ENCODE measurements around the gene PTPRN2.
"Not testable (repeated sequence)": the region's sequence is repeated elsewhere in the genome, so short reads cannot be mapped to it uniquely, and the experiment has no call there.

Gene PTPRN2

DNA sequence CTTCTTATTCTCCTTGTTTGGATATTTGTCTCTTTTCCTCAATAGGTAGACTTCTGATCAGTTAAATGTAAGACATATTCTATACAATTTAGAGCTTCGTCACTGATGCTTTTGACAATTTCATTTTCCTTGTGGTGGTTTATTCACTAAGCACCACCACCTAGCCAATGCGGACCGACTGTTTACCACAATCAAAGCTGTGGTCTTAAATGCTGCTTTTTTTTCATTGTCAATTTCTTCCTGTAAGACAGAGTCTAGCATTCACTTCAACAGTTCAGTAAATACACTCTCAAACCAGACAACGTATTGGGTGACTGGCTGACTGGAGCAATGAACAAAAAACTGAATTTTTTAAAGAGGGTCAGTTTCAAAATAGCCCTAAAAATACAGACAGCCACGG, 1011.8 kb downstream of the PTPRN2 start:
- no peak for DNase-seq

DNA sequence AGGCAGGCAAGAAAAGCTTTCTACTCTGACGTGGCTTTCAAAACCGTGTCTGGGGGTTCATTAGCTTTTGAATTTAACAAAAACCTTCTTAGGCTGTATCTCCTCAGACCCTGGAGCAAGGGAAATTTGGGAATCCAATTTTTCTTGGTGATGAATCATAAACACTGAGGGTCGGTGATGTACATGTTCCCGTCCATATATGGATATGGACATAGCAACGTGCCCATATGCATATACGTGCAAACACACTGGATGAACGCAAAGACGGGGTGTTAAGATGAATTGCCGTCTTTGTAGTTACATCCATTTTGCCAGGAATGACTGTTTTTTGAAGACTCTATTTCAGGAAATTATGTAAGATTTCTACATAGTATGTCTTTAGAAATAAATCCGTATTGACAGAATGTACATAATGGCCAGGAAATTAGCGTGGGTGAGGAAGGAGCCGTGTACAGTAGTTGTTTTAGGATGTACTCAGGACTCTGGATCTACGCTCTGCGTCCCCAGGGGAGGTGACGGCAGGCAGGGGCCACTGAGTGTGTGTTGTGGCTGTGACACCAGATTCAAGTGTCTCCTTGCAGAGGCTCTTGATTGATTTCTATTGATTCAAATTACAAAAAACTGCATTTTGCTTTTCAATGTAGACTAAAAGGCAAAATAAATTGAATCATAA, 1012.6 kb downstream of the PTPRN2 start:
- no peak for DNase-seq

DNA sequence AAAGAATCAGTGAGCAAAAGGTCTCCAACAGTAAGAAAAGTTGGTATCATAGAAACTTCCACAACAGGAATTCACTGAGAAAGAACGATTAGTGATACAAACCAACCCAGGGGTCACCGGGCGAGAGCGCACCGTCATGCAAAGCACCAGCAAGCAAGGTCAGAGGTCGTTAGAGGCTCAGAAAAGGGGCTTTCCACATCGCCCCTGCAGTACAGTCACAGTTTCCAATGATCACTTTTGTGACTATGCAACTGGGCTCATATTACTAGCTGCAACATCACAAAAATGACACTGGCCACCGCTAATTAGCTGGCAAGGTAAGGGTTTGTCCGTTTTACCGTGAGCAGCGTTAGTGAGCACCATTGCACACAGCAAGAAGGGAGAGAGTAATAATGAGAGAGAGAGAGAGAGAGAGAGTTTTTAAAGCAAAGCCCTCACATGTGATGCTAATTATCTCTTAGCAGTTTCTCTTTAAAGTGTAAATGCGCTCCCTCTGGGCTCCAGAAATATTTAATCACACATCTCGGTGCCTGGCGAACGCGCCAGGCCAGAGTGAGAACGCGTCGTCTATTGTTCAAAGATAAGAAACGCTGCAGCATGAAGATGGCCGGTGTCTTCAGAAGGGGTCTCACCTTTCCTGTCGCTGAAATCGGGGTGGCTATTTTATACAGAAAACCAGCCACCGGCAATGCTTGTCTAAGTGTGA, 1013.4 kb downstream of the PTPRN2 start:
- DNase-seq, result no peak

DNA sequence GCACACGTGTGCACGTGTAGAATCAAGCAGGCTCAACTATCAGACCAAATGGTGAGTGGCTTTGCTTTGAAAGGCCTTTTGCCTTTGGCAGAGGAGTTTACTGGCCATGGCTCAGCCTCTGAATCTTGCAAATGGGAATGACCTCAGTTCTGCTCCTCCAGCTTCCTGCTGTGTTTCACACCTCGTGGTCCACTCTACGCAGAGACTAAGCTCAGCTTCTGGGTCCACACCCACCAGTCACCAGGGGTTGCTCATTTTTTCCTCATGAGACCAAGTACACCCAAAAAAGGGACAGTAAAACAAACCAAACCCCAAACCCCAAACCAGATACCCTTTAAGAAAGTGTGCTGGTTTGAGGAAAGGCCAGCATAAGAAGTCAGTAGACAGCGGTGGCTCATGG, 1014.4 kb downstream of the PTPRN2 start:
- no peak for DNase-seq

DNA sequence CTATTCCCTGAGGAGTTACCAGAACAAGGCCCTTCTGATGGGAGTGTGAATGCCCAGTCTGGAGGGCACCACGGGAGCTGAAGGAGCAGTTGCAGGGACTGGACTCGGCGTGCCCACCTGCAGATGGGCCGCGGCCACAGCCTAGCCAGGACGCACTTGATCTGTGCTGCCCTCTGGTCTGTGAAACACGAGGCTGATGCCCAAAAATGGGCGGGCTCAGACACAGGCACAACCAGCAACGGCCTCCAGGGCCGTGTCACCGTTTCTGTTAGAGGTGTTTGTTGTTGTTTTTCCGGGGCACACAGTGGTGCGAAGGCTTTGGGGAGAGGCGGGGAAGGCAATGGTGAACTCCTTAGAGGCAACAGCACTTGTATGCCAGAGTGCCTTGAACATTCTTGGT, 1015.0 kb downstream of the PTPRN2 start:
- DNase-seq, result no peak

DNA sequence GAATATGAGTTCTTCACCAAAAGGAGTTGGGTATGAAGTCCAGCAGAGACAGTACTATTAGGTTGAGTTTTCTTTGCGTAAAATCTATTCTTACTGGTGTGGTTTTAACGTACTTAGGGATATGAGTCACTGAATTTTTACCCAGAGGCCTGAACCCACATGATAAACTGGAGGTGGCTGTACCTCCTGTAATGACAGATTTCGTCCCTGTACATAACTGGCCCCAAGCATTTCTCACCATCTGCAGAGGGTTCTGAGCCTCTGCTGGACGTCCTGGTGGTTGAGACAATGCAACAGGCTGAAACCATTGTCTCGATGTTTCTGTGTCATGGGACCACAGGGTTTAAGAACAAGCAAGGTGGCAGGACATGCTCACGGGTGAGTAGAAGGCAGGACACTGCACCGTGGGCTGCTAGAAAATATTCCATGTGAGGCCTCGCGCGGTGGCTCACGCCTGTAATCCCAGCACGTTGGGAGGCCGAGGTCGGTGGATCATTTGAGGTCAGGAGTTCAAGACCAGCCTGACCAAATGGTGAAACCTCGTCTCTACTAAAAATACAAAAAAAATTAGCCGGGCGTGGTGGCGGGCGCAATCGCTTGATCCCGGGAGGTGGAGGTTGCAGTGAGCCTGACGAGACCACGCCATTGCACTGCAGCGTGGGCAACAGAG, 1017.0 kb downstream of the PTPRN2 start:
- no peak for DNase-seq

DNA sequence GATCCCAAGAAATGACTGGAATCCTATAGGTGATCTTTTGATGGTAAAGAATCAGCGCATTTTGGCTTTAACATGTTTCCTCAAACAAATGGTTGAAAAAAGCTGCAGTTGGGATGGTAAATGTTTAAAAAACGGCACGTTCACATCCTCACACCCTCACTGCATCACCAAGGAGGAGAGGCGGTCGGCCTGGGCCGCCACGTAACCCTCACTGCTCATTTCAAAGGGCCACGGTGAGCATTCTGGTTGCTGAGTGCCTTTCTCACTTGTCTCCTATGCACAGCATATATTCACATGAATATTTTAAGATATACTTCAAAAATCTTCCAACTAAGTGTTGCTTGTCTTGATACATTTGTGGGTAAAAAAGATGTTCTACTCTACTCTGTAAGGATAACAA, 1017.7 kb downstream of the PTPRN2 start:
- DNase-seq, result no peak

DNA sequence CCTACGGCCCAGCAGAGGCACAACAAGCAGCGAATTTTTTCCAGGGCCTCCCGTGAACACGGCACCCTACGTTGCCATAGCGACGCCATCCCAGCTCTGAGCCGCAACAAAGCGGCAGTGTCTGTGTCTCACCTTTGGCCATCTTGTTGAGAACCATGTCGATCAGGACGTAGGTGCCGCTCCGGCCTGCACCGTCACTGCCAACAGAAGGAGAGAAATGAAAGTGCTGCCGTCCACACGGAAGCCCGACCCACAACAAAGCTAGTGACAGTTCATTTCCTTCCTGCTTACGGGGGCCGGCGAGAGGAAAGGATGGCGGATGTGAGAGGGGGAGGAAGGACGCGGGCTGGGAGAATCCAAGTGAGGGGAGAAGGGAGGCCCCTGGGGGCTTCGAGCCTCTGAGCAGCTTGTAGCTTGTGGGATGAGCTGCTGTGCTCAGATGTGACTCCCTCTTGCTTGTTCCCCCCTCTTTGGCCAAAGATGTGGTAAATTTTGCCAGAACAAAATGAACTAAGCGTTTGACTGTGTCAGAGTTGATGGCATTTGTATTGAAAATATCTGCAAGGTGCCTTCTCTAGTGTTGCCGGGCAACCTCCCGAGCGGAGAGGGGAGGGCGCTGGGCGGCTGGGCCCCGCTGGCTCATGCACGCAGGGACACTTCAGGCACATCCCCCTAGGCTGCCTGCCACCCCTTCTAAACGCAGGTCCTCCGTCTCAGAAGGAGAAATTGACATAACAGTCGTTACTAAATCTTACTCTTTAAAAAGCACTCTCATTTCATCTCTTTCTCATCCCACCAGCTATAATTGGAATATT, 1018.6 kb downstream of the PTPRN2 start:
- no peak for DNase-seq

DNA sequence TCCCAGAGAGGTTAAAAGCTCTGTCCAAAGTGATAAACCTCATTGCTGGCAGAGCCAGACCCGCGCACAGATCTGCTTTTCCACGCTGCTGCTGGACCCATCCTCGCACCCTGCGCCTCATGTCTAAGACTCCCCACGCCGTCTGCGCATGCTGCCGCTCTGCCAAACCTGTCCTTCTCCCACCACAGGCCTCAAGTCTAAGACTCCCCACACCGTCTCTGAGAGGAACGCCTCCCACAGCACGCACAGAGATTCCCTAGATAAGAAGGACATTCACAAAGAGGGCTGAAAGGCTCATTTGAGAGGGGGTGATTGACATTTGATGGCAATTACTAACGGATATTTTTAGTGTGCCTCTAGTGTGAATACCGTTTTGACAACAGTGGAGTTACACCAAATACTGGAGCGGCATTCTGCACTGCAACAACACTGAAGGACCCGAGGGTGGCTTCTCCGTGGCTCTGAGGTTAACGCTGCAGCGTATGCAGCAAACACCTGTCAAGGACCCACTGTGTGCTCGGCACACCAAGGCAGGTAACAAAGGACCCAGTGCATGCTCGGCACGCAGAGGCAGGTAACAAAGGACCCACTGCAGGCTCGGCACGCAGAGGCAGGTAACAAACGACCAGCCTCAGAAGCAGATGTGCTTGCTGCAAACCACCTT, 1019.4 kb downstream of the PTPRN2 start:
- no peak for DNase-seq

DNA sequence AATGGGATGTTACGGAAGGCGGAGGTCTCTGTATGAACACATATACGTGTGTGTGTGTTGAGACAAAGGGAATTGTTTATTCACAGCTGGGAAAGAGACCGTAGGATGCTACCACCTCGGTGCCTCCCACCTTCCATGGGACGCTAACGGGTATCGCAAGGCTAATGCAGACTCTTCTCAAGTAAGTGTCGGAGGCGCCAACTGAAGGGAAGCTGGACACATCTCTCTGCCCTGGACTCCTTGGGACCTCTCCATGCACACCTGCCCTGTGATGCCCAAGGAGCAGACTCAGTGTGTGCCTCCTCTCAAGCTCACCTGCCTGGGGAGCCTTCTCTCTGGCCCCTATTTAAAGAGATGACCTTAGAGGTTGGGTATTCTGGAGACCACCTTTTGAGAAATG, 1020.0 kb downstream of the PTPRN2 start:
- DNase-seq, result no peak

DNA sequence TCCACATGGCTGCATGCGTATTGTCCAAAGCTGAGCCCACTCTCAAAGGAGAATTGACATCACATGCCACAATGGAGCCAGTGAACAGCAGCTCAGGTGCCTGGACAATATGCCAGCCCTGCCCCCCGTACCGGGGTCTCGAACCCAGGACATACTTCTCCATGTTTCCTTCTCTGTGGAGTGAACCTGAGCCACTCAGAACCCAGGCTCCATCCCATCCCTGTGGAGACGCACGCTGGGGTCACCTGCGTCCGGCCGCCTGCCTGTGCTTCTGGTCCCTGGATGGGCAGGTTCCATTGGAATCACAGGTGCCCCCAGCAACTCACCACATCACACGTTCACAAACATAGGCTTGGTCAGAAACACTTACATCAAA, 1021.0 kb downstream of the PTPRN2 start:
- DNase-seq, result no peak

DNA sequence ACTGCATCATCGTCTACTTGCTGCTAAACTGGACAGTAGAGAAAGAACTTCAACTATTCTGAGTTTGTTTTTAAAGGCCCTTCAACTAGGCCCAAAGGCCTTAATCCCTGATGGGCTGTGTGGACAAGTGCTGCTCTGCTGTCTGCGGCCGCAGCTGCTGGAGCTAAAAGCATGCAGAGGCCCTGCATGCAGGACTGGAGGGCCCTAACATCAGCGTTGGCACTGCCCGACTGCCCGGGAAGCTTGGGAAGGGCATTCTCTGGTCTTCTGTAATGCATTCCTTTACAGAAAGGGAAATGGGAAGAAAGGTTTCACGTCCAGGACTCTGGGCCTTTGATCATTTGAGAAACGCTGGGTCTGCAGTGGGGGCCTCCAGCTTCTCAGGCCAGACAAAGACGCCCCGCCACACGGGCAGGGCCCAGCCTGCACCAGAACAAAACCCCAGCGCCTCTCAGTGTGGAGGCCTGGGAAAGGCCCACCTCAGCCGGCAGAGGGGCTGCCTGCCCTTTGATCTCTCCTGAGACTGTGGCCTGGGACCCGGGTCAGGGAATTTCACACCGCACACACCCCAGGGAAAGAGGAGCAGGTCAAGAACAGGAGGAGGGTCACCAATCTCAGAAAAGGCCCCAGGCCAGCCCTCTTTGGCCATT, 1021.5 kb downstream of the PTPRN2 start:
- DNase-seq, result no peak

DNA sequence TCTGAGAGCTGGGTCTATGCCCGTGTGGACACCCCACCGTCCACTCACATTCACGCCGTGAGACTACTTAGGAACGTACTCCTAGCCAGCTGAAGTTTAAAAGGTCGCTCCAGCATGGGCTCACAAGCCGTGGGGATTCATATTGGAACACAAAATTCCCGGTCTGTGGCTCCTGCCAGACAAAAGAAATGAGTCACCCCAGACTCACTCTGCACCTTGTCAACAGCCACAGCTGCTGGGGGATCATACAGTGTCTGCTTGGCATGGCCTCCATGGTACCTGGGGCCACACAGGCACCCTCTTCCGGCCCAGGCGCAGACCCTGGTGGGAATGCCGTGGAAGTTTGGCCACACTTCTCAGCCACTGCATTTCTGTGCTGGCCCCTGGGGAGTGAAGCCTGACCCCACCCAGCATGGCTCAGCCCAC, 1022.4 kb downstream of the PTPRN2 start:
- no peak for DNase-seq

DNA sequence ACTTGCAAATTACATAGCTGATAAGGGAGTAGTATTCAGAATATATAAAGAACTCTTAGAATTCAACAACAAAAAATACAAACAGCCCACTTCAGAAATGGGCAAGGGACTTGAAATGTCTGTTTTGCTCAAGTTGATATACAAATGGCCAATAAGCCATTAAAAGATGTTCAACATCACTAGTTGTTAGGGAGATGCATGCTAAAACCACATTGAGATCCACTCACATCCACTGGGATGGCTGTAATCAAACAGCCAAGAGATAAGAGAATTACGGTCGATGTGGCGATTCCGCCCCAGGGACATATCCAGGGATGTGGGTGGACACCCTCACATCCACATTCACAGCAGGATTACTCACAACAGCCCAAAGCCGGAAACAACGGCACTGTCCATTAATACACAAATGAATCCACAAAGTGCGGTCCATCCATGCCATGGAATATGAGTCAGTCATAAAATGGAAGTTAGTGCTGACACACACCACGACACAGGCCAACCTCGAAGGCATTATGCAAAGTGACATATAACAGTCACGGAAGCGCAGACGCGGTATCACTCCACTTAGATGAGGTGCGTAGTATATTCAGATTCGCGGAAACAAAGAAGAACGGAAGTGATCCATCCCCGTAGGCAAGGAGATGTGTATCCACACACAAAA, 1023.0 kb downstream of the PTPRN2 start:
- DNase-seq, result no peak

DNA sequence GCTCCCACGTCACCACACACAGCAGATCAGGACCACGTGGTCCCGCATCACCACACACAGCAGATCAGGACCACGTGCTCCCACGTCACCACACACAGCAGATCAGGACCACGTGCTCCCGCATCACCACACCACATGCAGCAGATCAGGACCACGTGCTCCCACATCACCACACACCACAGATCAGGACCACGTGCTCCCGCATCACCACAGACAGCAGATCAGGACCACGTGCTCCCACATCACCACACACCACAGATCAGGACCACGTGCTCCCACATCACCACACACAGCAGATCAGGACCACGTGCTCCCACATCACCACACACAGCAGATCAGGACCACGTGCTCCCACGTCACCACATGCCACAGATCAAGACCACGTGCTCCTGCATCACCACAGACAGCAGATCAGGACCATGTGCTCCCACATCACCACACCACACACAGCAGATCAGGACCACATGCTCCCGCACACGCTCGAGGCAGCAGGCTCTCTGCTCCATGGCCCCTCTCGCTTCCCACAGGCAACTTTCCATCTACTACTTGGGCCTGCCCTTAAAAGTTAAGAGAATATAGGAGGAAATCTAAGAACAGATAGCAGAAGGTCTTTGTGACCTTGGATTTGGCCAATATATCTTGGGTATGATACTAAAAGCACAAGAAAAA, 1024.0 kb downstream of the PTPRN2 start:
- DNase-seq, result not testable (repeated sequence)

DNA sequence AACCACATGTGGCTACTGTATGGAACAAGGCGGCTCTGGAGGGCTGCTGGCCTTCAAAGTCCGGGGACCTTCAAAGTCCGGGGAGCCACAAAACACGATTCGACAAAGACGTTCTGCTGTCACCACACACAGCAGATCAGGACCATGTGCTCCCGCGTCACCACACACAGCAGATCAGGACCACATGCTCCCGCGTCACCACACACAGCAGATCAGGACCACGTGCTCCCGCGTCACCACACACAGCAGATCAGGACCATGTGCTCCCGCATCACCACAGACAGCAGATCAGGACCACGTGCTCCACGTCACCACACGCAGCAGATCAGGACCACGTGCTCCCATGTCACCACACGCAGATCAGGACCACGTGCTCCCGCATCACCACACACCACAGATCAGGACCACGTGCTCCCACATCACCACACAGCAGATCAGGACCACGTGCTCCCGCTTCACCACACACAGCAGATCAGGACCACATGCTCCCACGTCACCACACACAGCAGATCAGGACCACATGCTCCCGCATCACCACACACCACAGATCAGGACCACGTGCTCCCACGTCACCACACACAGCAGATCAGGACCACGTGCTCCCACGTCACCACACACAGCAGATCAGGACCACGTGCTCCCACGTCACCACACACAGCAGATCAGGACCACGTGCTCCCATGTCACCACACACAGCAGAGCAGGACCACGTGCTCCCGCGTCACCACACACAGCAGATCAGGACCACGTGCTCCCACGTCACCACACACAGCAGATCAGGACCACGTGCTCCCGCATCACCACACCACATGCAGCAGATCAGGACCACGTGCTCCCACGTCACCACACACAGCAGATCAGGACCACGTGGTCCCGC, 1024.9 kb downstream of the PTPRN2 start:
- DNase-seq, result not testable (repeated sequence)

DNA sequence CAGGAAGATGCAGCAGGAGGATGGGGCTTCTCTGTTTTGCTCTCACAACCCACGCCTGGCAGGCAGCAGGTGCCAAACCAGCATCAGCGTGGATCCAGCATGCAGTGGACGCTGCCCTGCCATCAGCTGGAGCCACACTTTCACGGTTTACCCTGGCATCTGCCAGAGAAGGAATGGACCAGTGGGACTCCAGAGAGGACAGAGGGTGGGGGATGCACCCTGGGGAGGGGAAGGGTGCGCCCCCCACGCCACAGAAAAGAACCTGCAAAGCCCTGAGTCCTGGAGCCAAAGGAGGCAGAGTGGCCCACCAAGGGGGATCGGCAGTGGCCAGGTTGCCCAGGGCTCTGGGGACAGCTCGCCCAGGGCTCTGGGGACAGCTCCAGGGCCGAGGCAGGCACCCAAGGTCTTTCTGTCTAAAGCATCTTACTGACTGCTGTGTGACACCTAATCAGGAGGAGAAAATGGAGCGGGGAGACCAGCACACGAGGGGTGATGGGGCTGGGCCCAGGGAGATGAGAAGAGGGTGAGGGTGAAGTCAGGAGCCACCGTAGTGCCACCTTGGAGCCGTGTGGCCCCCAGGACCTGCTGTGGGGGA, 1025.7 kb downstream of the PTPRN2 start:
- DNase-seq, result no peak

DNA sequence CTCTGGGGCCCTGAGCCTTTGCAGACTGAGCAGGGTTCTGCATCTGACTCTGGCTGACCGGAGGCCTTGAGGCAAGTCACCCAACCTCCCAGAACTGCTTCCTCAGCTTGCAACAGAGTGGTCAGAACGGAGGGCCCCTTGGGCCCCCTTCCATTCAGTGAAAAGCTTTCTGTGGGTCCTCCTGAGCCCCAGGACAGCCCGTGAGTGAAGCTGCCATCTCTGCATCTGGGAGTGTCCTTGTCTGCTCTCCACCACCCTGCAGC, 1026.2 kb downstream of the PTPRN2 start:
- no peak for DNase-seq

DNA sequence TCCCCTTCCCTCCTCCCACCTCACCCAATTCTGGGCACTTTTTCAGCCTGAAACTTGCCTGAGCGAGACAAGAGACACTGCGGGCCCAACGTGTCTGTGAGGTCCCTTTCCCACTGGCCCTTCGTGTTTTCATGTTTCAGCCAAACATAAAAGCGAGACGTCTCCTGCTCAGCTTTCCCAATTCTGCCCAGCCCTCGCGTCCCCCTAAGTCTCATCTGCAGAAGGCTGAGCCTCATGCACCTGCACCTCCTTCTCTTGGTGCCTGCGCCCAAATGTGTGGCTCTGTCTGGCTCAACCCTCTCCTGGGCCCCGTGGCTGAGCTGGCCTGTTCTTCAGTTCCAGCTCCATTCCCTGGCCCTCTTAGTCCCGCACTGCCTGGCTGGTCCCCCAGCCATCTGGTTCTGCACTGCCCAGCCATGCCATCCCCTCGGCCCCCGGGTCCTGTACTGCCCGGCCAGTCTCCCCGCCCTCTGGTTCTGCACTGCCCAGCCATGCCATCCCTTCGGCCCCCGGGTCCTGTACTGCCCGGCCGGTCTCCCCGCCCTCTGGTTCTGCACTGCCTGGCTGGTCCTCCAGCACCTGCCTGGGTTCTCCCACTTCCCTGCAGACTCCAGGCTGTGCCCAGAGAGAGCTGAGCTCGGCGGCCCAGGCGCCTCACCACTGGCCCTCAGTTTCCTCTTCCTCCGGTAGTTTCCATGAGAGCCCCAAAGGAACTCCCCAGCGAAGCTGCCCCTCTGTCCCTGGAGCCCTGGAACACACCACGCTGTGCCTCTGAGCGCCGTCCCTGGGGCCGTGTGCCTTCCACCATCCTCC, 1026.7 kb downstream of the PTPRN2 start:
- DNase-seq, result no peak
